ENCODE data around the gene ARHGAP44.
"Not testable (repeated sequence)": the region's sequence is repeated elsewhere in the genome, so short reads cannot be mapped to it uniquely, and the experiment has no call there.

The ARHGAP44 gene

DNA sequence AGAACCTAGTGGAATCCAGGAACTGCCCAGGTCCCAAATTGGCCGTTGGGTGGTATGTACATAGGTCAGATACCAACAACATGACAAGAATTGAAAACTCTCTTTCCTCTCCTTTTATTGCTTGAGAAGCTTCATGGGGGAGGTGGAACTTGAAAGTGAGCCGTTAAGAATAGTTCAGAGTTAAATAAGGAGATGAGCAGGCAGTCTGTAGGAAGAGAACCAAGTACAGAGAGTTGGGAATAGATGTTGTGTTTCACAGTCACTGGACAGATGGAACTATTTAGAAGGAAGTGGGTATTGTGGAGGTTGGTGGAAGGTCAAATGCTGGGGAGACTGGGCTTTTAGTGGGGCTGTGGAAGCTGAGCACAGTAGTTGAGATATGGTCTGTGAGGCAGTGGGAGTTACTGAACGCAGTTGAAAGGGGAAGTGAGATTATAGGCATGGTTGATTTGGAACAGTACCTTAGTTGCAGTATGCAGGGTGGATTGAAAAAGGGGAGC is 26.4 kb downstream of the ARHGAP44 start:
- no peak for DNase-seq

DNA sequence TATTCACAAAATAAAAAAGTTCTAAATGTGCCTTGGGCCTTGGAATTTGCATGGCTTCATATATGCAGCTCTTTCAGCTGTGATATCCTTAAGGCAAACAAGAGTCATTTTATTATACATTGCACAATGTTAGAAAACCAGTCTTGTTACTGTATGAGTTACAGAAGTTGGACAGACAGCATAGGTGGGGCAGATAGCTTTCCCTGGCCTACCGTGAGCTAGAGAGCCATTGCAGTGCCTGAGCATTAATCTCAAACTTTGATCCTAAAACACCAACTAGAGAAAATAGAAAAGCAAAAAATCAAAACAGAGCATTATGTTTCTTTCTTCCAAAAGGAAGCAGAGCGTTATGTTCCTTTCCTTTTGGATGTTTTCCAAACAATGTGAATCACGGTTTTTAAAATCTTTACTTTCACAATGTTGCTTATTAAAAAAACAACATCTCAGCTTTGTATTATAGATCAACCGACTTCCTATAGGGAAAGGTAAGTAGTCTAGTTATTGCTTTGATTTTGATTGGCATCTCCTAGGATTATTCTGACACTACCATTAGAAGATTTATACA is 32.2 kb downstream of the ARHGAP44 start:
- no peak for DNase-seq

- DNase-seq, result no peak
Measured at GRCh38 chr17:12826431-12826830, 37.1 kb downstream of the ARHGAP44 start.

- no peak for DNase-seq
Measured at GRCh38 chr17:12830777-12831247, 41.5 kb downstream of the ARHGAP44 start.

DNA sequence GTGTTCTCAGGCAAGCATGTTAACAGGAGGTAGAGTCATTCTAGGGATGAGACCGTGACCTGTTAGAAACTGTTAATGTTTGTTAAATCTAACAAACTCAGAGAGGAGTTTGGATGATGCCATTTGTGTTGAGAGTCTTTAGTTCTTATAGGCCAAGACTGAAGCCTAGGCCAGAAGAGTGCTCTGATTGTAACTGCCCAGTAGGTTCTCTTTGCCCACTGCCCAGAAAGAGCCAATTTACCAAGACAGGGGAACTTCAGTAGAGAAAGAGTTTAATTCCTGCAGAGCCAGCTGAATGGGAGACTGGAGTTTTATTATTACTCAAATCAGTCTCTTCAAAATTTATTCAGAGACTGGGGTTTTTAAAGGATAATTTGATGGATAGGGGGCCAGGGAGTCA is 42.5 kb downstream of the ARHGAP44 start:
- no peak for DNase-seq

DNA sequence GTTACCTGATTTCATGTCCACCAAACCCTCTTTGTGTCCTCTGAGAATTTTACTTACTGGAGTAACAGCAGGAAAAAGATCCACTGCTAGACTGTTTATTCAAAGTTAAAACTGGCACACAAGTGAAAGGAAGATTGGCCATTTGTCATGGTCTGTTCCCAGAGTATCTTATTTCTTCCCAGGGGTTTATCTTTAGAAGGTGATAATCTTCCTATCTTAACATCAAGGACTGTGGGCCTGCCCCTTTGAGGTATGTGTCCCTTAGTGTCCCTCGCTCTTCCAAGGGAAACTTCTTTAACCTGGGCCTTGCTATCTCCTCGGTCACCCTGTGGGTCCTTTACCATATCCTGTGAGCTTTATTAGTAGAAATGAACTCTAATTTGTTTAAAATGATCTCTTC is 49.7 kb downstream of the ARHGAP44 start:
- no peak for DNase-seq

DNA sequence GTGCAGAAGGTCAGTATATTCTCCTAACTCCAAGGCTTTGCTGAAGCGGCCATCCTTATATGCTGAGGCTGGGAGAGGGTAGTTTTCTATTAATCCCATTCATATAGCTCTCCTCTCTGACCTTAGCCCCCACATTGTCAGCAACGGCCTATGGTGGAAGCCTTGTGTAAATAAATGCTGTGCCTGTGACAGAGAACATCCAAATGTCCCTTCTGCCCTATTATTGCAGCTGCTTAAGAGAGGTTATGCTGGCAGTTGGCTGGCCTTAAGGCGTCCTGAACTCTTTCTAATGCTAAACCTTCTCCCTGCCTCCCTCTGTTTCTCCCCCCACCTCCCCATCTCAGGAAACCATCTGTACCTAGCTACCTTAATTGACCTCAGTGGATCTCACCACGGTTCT is 53.6 kb downstream of the ARHGAP44 start:
- DNase-seq, result no peak

DNA sequence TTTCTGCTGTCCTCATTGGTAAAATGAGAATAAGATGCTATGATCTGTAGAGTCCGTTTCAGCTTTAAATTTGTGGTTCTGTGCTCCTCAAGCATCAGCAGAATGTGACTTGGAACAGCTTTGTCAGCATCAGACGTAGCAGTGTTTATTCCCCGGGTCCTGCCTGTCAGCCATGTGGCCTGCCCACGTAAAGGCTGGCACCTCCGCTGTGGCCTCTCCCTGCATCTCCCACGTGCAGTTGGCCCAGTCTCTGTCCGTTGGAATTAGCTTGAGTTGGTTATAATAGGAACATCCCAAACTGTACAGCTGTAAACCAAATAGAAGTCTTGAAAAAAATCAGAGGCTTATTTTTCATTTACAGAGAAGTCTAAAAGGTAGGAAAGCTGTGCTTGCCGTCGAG is 61.7 kb downstream of the ARHGAP44 start:
- DNase-seq, result no peak

- DNase-seq, result no peak
Measured at GRCh38 chr17:12851901-12852435, 62.7 kb downstream of the ARHGAP44 start.

DNA sequence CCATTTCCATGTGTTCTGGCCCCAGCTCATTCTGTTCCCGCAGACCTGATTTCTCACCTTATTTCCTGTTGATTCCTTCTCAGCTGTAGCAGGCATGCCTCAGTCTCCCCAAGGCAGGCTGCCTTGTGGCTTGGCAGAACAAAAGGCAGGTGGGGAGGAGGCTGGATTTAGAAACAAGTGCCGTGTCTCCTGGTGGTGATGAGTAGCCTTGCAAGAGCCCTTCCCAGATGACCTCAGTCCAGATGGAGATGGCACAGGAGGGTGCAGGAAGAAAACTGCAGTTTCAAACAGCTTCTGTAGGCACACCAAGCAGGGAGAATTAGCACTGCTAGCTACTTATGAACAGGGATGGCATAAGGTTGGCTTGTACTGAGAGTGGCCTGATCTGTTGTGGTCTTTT is 64.6 kb downstream of the ARHGAP44 start:
- no peak for DNase-seq

- no peak for DNase-seq
Measured at GRCh38 chr17:12856416-12856815, 67.1 kb downstream of the ARHGAP44 start.

DNA sequence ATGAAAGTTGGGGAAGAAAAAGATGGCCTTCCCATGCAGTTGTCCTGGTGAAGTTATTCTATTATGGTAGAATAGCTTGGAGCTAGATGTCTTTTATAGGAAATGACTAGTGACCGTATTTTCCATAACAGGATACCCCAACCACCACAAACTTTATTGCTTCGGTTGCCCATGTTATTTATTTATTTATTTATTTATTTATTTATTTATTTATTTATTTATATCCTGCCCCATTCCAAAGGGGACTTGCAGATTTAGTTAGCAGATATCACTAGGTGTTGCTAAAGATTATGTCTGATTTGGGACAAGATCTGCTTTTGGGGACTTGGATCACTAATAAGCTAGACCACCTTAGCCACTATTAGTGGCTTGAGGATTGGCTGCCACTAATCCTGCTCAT is 68.3 kb downstream of the ARHGAP44 start:
- no peak for DNase-seq

DNA sequence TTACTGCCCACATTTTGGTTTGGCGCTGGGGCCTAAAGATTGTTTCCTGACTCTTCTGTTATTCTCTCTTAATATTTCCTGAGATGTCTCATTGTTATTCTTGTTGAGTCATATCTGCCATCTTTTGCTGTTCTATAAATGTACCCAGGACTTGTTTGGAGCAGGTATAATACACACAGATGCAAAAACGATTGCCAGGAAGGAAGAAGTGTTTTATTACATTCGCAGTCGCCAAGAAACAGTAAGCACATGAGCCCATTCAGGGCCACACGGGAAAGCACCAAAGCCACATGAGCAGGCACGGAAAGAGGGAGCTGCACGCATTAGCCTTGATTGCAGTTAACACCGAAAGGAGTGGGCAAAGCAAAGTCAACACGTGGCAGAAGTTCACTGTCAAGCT is 70.2 kb downstream of the ARHGAP44 start:
- no peak for DNase-seq

DNA sequence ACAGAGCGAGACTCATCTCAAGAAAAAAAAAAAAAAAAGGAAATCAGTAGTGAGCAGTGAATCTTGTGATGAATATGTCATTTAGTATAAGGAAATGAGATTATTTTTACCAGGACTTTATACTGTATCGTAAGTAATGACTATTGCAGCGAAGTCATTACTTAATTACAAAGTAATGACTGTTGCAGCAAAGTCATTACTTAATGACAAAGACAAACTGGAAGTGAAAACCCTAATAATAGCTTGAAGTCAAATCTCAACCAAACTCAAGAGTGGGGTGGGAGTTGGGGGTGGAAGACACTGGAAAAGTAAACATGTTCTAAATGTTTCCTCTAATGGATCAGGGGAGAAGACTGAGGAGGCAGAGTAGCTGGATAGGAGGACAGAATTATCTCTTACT is 76.5 kb downstream of the ARHGAP44 start:
- no peak for DNase-seq

DNA sequence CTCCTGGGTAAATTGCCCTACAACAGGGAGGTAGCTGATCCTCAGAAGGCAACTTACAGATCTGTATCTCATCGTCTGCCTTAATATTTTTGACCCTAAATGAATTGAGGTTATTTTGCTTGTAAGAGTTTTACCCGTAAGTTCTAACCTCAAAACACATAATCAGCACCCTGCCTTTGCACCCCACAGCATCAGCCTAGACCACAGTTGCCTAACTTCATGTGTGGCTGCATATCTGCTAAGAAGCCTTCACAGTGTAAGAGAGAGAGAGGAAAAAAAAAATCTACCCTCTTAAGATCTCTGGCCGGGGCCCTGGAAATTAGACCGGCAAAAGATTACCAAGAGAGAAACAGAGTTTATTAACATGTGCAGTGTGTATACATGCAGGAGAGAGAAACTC is 76.9 kb downstream of the ARHGAP44 start:
- DNase-seq, result no peak

GRCh38 chr17:12867726-12868125 is 78.4 kb downstream of the ARHGAP44 start:
- DNase-seq, result no peak

- DNase-seq, result not testable (repeated sequence)
Measured at GRCh38 chr17:12873415-12874125, 84.3 kb downstream of the ARHGAP44 start.

- DNase-seq, result no peak
Measured at GRCh38 chr17:12877953-12878669, 88.8 kb downstream of the ARHGAP44 start.

DNA sequence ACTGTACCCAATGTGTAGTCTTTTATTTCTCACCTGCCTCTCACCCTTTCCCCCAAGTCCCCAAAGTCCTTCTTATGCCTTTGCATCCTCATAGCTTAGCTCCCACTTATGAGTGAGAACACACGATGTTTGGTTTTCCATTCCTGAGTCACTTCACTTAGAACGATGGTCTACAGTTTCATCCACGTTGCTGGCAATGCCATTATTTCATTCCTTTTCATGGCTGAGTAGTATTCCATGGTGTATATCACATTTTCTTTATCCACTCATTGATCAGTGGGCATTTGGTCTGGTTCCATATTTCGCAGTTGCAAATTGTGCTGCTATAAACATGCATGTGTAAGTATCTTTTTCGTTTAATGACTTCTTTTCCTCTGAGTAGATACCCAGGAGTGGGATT is 89.8 kb downstream of the ARHGAP44 start:
- DNase-seq, result not testable (repeated sequence)

DNA sequence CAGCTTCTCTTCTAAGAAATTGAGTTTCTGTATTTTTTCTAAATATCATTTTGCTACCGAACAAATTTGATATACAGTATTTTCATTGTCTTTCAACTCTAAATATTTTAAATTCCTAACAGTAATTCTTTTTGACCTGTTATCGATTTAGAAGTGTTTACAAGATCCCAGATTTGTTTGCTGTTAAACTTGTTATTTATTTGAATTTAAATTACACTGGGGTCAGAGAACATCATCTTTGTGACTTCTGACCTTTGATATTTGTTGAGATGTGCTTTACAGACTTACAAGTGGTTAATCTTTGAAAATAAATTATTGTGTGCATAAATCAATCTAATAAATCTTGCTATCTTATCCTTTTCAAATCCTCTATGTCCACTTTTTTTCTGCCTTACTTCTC is 94.2 kb downstream of the ARHGAP44 start:
- no peak for DNase-seq

DNA sequence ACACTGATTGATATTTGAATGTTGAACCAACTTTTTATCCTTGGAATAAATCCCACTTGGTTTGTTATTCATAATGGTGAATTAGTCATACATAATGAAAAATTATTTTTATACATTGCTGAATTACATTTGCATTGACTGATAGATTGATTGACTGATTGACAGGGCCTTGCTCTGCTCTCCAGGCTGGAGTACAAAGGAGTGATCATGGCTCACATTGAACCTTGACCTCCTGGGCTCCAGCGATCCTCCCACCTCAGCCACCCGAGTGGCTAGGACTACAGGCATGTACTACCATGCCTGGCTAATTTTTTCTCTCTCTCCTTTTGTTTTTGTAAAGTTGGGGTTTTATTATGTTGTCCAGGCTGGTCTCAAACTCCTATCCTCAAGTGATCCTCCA is 97.8 kb downstream of the ARHGAP44 start:
- no peak for DNase-seq

- no peak for DNase-seq
Measured at GRCh38 chr17:12896180-12896785, 107.0 kb downstream of the ARHGAP44 start.

GRCh38 chr17:12898110-12898509 is 108.8 kb downstream of the ARHGAP44 start:
- DNase-seq, result no peak
